ENCODE data around the gene SUCLA2.

- TF ChIP-seq POLR2A (IDR thresholded peaks at IDR 0.05; ENCODE audit: low read length), result no peak
- TF ChIP-seq GATA1 (IDR thresholded peaks at IDR 0.05; ENCODE audit: low read depth, low read length), result no peak
These were observed 42.9 kb upstream of the SUCLA2 start for GRCh38 chr13:48043789-48044503.
